Colonic mucosa (tissue), 4 donors: Measurements from ENCODE around the gene LHFPL6. TPM values are rescaled to one million over a fixed set of nuclear protein-coding genes. Genes with fewer than 3 reads are reported as not detected.

ENCODE experiments used
- DNase-seq: peaks from one replicate; pipeline ENCODE4 v3.0.0-alpha.2; 2020
- H3K27ac ChIP-seq: fragments of 200-600 bp; one replicate; pipeline ENCODE4 v1.8.0; 2021
- H3K27me3 ChIP-seq: fragments of 200-600 bp; one replicate; pipeline ENCODE4 v1.8.0; 2021
- H3K36me3 ChIP-seq: fragments of 200-600 bp; one replicate; pipeline ENCODE4 v1.8.0; 2021
- H3K4me1 ChIP-seq: fragments of 200-600 bp; one replicate; pipeline ENCODE4 v1.8.0; 2021; ENCODE audit warnings: mild to moderate bottlenecking
- H3K4me3 ChIP-seq: fragments of 200-600 bp; one replicate; pipeline ENCODE4 v1.8.0; 2021
- H3K9ac ChIP-seq, 2 donors: one replicate each; pipeline ENCODE4 v1.7.0; 2013; ENCODE audit warnings: control low read depth in 2 of 2, low read depth in 2 of 2, low read length in 2 of 2
- H3K9me3 ChIP-seq: fragments of 200-600 bp; one replicate; pipeline ENCODE4 v1.8.0; 2021
- intact Hi-C: fragments of 100-400 bp; cut with DNase I; formaldehyde crosslinking; loops from one replicate; pipeline ENCODE4 v1.14.1; 2022
- total RNA-seq, 2 donors: library from RNA; stranded (reverse); fragmentation: NEBNext Ultra II Directional in 1 of 2; extraction: Animal tissue kit (Norgen Biotek cat#: 25700) in 1 of 2; gene quantifications; one replicate each; pipeline ENCODE4 v1.2.1, GENCODE V29; 2021
- TF ChIP-seq, protein P1 (sequence below): fragments of 200-600 bp; IDR thresholded peaks from one replicate; pipeline ENCODE4 v1.8.0; 2022; ENCODE audit warnings: antibody characterized with exemption, mild to moderate bottlenecking
- donor health status: healthy.
- donor health status: DM: no; HTN: no; CAD: no.
- donor health status: DM: no; HTN: no; CAD: no.

Gene LHFPL6
- total RNA-seq, 2 donors from 2014 or later, result 4.3 to 10.1 TPM

DNA sequence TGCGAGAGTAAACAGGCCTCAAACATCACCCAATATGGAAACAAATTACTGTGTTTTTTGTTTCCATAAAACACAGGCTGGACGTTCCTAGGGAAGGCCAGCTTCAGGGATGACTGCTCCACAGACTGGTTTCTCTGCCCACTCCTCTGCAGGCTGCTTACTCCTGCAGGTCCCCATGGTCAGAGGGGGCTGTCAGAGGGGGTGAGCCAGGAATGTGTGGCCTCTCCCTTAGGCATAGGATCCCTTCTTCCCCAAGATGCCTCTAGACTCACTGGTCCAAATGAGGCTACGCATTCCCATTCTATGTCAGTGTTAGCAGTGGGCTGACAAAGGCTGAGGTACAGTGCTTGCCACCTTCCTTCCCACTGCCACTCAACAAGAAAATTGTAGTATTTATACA is 229.8 kb downstream of the LHFPL6 start:
- intact Hi-C loops, result no loop called here
- no peaks in the 10 kb centered on the region for H3K27me3 ChIP-seq
- H3K27ac ChIP-seq, result no peak overlapping the region
- no peak overlapping the region for H3K9ac ChIP-seq
- no peaks in the 10 kb centered on the region for H3K4me1 ChIP-seq
- no peaks in the 10 kb centered on the region for H3K36me3 ChIP-seq
- no peak for DNase-seq
- TF ChIP-seq, protein P1, sequence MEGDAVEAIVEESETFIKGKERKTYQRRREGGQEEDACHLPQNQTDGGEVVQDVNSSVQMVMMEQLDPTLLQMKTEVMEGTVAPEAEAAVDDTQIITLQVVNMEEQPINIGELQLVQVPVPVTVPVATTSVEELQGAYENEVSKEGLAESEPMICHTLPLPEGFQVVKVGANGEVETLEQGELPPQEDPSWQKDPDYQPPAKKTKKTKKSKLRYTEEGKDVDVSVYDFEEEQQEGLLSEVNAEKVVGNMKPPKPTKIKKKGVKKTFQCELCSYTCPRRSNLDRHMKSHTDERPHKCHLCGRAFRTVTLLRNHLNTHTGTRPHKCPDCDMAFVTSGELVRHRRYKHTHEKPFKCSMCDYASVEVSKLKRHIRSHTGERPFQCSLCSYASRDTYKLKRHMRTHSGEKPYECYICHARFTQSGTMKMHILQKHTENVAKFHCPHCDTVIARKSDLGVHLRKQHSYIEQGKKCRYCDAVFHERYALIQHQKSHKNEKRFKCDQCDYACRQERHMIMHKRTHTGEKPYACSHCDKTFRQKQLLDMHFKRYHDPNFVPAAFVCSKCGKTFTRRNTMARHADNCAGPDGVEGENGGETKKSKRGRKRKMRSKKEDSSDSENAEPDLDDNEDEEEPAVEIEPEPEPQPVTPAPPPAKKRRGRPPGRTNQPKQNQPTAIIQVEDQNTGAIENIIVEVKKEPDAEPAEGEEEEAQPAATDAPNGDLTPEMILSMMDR, result no peak
- no peaks in the 10 kb centered on the region for H3K9me3 ChIP-seq
- H3K4me3 ChIP-seq, result no peak overlapping the region

DNA sequence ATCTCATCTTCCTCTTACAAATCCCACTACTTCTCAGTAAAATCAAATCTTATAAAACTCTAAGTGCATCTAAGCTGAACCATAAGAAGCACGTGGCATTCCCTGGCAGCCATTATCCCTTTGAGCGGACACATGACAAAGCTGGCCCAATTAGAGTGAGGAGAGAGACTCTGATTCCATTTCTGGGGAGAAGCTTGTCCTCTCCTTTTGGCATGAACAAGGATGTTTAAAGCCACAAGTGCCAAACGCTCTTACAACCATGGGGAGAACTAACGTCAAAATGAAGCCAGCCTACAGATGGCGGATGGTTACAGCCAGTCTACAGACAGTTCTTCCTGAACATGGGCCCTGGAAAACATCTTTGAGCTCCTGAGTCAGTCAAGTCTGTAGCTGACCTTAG is 231.3 kb downstream of the LHFPL6 start:
- H3K4me1 ChIP-seq, result no peaks in the 10 kb centered on the region
- no peak for DNase-seq
- H3K27me3 ChIP-seq, result no peaks in the 10 kb centered on the region
- no peak overlapping the region for H3K4me3 ChIP-seq
- no peak overlapping the region for H3K9ac ChIP-seq
- no peaks in the 10 kb centered on the region for H3K9me3 ChIP-seq
- H3K27ac ChIP-seq, result no peak overlapping the region
- no peaks in the 10 kb centered on the region for H3K36me3 ChIP-seq
- TF ChIP-seq, protein P1, result no peak
- intact Hi-C loops, result no loop called here

DNA sequence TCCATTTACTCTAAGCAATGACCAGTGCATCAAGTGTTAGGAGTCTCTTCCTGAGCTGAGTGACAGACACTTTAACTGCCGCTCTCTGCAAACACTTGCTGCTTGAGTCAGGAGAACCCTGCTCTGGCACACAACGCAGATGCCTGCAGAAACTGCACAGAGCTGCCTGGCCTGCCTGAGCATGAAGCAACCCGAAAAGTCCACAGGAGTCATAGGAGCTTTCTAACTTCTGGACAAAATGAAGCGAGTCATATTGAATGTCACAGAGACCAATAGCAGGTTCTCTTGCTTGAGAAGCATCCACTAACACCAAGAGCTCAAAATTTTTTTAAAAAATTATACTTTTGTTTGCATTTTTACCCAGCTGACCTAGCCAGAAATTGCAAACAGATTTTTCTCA is 232.4 kb downstream of the LHFPL6 start:
- no peaks in the 10 kb centered on the region for H3K27me3 ChIP-seq
- no peak overlapping the region for H3K27ac ChIP-seq
- H3K9ac ChIP-seq, result no peak overlapping the region
- intact Hi-C loops, result no loop called here
- TF ChIP-seq, protein P1, result no peak
- H3K4me3 ChIP-seq, result no peak overlapping the region
- no peaks in the 10 kb centered on the region for H3K9me3 ChIP-seq
- no peaks in the 10 kb centered on the region for H3K36me3 ChIP-seq
- no peaks in the 10 kb centered on the region for H3K4me1 ChIP-seq
- no peak for DNase-seq

DNA sequence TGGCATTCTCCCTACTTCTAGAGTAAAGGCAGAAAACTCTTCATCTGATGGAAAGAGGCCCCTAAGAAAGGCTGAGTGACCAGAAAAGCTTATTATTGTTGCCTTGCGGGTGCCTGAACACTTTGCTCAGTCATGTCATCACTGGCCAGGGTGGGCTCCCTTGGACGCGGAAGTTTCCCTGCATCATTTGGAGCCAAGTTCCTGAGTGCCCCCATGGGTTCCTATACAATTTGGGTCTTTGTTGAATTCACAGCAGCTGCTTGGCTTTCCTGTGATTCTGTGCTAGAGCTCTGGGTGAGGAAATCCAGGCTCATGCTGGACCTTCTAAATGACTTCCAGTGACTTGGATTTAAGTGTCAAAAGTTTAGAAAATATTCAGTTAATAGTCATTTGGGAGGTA is 232.9 kb downstream of the LHFPL6 start:
- no peak for DNase-seq
- Histone ChIP-seq H3K36me3 (no peaks in the 10 kb centered on the region), H3K9ac (no peak overlapping the region), H3K4me1 (no peaks in the 10 kb centered on the region), H3K9me3 (no peaks in the 10 kb centered on the region), H3K27ac (no peak overlapping the region), H3K4me3 (no peak overlapping the region), H3K27me3 (no peaks in the 10 kb centered on the region)
- intact Hi-C loops, result no loop called here
- TF ChIP-seq, protein P1, result no peak

DNA sequence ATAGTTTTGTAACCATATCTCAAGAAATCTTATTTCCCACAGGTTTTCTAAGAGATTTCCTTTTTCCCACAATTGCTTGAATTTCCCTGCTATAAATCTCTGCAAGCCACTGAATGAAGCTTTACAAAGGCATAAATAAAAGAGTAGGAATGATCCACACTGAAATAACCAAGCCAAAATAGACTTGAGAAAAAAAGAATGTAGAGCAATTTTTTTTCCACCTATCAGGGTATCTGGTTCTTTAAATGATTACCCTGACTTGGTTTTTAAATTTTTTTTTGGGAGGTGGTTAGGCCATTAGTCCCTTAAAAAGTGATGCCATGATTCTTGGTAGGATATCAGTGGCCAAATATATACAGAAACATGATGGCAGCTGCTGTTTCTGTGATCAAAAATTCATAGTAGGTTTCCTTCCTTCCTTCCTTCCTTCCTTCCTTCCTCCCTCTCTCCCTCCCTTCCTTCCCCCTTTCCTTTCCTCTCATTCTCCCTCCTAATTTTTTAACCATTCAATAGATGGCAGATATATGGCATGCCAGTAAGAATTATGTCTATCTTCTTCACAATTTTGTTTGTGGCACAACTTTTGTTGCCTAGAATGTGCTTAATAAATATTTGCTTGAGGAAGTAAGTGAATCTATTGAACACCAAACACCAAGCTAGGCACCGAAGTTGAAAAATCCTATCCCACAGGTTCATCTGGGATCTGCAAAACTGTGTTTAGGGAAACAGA is 233.7 kb downstream of the LHFPL6 start:
- no peak overlapping the region for H3K4me3 ChIP-seq

More for the DNA sequence above, 233.7 kb downstream of the LHFPL6 start:
- H3K9ac ChIP-seq, result no peak overlapping the region
- no peak for DNase-seq
- no peaks in the 10 kb centered on the region for H3K27me3 ChIP-seq
- H3K9me3 ChIP-seq, result no peaks in the 10 kb centered on the region
- intact Hi-C loops, result no loop called here
- H3K36me3 ChIP-seq, result no peaks in the 10 kb centered on the region
- H3K27ac ChIP-seq, result no peak overlapping the region
- no peaks in the 10 kb centered on the region for H3K4me1 ChIP-seq
- TF ChIP-seq, protein P1, result no peak
